HG03039 (cell line): ENCODE measurements around the gene ARSJ.
A peak's percentile ranks its signal among the peaks of the same experiment; 100 is the strongest.
"Not testable (repeated sequence)": the region's sequence is repeated elsewhere in the genome, so short reads cannot be mapped to it uniquely, and the experiment has no call there.

ENCODE experiments used
- ATAC-seq: cut with Tn5 transposase; IDR thresholded peaks from one replicate; pipeline ENCODE4 v1.9.1; 2021; ENCODE audit warnings: mild to moderate bottlenecking, moderate library complexity; ENCODE audit not compliant: unreplicated experiment

The ARSJ gene

DNA sequence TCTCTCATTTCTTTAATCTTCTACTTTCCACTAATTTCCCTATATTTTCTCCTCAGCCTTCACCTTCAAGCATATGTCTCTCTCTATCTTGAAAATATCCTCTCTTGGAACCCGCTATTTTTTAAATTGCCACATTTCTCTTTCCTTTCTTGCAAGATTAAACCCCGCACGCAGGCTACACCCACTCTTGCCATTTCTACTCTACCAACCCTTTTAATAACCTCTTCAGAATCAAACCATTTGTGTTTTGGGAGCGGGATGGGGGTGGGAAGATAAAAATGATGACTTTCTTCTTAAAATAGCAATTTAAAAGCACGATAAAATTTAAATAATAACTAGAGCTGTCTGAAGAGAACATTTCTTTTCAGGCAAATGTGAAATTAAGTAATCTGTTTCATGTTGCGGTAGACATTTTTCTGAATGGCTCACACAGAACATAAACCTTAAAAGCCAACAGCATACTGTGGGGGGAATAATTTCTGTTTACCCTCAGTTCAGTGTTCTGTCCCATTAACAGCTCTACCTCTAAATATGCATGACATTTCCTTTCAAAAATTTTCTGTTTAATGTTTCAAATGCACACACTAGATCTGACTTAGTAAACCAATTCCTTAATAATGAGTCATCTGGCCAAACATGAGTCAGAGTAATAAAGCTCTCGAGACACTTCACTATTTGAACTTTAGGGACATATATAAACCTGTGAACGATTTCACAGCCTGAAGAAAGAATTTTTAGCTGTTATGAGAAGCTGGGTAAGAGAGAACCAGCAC is 20.5 kb downstream of the ARSJ start:
- no peak for ATAC-seq

DNA sequence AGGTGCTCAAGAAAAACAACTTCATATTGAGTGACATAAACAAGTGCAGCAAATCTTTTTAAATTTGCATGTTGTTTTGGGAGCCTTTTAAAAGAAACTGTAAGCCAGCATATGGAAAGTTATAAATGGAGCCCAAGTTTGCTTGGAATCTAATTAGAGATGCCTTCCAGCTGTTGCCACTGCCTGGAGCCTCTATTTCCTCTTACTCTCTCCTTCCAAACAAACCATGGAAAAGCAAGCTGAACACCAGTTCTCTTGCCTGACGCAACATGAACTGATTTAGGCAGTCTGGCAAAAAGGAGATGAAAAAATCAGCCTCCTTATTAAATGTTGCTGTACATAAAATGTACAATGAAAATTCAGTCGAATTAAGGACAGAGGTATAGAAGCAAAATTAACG is 21.5 kb downstream of the ARSJ start:
- no peak for ATAC-seq

DNA sequence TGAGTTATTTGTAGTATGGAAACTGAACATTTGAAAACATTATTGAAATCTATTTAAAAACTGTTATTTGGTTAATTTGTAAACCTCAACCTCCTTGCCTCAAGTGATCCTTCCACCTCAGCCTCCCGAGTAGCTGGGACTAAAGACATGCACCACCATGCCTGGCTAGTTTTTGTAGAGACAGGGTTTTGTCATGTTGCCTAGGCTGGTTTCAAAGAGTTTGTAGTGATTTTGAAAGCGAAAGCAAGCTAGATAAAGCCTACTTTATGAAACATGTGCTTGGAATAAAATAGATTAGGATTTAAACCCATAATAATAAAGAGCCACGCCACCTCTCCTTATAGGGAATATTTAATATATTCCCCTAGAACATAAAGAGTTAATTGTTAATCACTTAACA is 23.5 kb downstream of the ARSJ start:
- ATAC-seq, result no peak

DNA sequence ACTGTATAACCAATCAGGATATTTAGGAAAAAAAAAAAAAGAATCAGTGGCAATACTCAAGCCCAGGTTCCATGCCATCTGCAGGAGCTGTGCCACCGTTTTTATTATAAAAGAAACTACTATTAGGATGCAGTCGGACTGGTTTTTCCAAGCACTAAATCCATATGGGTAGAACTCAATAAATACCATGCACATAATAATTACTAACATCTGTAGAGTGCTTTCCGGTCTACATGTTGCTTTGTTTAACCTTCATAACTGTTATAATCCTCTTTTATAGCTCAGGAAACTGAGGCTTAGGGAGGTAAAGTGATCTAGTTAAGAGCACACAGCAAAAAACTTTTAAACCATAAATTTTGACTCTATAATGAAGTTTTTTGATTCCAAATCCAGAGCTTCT is 24.0 kb downstream of the ARSJ start:
- no peak for ATAC-seq

DNA sequence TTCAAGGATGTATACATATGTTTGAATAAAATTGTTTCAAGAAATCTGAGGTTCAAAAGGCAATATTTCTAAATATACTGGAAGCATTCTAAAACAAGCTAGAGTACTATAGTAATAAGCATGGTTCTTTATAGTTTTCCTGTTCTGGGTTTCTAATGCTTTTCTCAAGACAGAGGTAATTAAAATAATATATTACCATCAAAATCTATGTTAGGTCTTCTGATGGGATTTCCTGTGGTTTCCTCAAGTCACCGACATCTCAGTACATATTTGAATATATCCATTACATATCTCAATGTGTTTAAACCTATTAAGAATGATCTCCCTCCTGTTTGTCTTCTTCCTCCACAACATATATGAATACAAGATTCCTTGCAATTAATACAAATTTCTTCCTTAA is 25.6 kb downstream of the ARSJ start:
- ATAC-seq, result no peak

DNA sequence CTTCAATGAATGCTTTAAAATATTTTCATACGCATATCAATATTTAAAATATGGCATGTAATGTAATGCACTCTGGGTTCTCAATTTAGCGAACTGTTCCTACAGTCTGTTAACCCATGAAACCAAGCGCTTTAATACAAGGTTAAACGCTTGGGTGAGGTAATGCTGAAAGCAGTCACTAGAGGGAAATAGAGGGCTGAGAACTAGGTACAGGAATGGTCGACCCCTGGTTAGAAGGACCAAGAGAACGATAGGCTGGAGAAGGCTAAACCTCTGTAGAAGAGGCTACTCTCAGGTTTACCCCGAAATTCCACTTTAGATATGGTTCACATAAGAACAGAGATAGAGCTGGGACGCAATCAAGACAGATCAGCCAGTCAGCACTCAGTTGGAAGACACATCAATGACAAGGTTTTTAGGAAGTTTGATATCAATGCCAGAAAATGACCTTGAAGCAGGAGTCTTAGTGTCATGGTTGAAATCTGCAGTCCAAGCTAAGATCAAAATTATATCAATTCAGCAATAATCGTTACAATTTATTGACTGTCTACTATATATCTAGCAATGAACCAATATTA is 26.9 kb downstream of the ARSJ start:
- ATAC-seq, result peak; percentile 90

DNA sequence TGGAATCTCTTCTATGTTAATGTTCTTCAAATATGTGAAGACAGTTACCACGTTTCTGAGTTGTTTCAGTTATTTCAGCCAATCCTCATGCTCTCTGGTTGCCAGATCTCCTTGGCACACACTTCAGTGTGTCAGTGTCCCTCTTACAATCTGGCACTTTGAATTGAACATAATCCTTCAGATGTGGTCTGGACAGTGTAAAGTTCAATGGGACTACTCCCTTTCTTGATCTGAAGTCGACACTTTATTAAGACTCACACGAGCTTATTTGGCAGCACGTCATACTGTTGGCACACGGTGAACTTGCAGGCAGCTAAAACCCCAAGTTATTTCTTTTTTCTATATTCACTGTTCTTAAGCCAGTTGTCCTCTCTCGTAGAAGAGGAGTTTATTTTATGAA is 28.2 kb downstream of the ARSJ start:
- no peak for ATAC-seq

DNA sequence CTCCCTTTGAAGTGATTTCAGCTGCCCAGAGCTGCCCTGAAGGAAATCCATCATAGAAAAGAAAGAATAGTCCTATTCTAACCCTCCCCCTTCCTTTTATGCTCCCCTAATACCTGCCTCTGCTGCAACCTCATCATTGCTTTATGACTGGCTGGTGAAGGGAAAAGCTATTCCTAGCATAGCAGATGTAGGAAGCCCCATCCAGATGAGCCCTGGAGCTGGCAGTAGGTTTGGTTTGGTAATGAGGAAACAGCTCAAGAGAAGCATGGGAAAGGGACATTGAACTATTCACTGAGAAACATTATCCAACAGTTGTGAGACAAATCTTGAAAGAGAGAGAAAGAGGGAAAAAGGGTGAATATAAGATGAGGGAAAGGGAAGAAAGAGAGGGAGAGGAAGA is 29.2 kb downstream of the ARSJ start:
- ATAC-seq, result no peak

DNA sequence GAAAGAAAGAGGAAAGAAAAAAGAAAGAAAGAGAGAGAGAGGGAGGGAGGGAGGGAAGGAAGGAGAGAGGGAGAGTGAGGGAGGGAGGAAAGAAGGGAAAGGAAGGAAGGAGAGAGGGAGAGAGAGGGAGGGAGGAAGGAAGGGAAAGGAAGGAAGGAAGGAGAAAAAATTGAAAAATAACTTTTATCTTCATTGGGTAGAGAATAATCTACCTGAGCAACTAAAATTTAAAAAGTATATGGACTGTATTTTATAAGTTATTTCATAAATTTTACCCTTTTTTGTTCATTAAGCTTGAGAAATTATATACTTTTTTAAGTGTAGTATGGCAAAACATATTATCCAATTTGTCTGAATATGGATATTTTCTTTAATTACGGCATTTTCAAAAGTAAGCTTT is 32.0 kb downstream of the ARSJ start:
- no peak for ATAC-seq

DNA sequence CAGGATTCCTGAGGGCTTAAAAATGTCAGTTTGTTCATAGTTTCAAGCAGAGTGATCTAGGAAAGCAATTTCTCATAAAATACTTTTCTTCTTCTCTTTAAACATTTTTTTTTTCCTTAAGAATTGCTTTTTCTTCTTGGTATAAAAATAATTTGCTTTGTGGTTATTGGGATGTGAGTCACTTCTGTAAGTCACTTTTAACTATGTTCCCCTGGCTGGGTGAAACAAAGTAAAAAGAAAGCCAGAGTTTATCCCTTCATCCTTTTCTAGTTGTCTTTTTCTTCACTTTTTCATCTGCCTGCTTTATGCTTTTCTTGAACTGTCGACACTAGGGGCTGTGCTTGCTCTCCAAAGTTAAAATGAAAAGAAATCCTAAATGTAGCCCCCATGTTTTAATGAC is 33.5 kb downstream of the ARSJ start:
- ATAC-seq, result no peak

DNA sequence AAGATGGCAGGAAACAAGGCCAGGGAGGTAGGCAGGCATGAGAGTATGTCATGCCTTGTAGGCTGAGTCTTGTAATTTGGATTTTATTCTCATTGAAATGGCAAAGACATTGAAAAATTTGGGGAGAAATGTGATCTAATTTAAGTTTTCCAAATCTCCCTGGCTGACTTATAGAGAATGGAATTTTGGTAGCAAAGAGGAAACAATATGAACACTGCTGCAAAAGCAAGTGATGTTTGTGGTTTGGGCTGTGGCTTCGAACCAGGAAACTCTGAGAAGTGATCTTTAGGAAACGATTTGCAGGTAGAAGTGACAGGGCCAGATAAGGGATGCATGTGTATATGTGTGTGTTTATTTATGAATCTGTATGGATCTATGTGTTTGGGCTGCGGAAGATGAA is 35.6 kb downstream of the ARSJ start:
- no peak for ATAC-seq

DNA sequence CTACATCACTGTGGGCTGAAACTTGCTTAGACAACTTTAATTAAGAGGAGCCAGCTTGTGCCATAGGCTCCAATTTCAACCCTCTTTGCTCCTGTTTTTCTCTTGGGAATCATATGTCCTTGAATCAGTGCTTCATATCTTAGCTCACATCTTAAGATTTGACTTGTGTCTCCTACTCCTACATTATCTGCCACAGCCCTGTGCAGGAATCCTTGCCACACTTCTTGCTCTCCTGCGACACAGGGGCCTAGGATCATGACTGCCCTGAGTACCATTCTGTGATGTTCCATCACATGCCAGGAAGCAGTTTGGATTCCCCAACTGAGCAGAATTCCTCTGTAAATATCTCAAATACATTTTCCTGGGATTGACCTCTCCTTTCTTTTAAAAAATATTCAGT is 36.4 kb downstream of the ARSJ start:
- no peak for ATAC-seq

DNA sequence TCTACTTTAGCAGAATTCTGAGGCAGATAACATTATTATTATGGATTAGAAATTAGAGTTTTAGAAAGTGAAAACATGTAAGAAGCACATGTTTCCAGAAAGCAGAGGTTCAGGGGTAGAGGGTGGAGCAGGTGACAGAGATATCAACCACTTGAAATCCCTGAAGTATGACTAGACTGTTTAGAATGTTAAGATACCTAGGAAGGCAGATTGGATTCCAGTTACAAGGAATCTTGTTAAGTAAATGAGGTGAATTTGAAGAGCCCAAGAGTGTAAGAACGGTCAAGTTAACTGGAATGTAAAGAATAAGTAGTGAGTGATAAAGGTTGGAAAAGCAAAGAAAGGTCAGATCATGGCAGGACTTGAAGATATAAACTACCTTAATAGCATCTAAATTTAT is 37.6 kb downstream of the ARSJ start:
- ATAC-seq, result no peak

DNA sequence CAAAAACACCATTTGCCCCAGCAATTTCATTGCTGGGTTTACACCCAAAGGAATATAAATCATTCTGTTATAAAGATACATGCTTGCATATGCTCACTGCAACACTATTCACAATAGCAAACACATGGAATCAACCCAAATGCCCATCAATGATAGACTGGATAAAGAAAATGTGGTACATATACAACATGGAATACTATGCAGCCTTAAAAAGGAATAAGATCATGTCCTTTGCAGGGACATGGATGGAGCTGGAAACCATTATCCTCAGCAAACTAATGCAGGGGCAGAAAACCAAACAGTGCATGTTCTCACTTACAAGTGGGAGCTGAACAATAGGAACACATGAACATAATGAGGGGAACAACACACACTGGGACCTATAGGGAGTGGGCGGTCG is 39.3 kb downstream of the ARSJ start:
- ATAC-seq, result not testable (repeated sequence)

DNA sequence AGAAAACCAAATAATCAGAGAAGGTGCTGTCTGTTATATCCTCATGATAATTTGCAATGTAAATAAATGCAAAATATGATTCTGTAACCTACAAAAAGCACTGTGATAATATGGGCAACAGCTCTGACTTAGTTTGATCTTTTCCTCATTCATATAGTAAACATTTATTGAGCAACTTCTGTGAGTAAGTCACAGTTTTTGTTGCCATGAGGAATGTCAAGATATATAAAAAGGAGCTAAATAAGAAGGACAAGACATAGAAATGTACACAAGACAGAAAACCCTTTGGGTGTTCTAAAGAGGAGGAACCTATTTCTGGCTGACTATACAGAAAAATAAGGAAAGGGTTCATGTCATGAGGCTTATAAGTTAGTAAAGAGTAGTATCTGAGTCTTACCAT is 44.3 kb downstream of the ARSJ start:
- ATAC-seq, result no peak

DNA sequence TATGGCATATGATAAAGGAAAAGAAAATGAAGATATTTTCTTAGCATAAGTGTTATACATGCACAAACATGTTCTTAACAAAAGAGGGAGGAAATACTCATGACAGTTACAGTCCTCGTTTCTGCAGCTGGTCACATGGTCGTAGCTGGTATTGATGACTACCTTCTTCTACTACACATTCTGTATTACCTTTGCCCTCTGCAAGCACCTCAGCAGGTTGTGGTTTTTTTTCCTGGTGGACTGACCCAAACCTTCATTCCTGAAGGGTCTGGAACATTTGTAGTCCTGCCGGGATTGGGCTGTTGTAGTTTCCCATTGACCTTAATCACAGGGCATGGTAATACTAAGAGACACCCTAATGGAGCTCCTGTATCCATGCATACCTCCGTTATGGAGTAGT is 54.7 kb downstream of the ARSJ start:
- not testable (repeated sequence) for ATAC-seq

DNA sequence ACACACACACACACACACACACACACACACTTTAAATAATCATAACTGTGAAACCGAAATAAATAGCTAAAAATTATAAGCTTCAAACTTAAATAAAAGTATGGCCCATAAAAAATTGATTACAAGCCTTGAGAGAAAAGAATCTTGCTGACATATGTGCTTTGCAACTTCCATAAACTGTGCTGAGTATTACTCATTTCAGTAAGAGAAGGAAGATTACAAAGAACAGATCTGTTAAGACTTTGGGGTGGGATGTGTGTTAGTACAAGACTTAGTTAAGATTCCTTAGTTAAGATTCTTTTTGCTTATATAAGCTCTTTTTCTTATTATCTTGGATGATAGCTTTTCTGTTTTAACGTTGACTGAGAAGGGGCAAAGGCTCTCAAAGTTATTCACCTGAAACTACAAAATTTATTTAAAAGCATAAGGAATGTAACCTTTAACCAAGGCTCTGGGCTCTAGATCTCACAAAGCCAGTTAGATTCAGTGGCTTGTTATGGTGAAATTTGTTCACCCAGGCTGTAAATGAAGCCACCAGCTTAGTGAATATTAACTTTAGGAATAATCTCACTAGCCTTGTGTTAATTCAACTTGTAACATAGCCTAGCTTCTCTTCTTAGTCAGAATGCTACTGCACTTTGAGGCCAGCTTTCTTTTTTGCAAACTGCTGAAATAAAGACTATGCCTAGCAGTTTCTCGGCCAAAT is 58.2 kb downstream of the ARSJ start:
- ATAC-seq, result no peak

DNA sequence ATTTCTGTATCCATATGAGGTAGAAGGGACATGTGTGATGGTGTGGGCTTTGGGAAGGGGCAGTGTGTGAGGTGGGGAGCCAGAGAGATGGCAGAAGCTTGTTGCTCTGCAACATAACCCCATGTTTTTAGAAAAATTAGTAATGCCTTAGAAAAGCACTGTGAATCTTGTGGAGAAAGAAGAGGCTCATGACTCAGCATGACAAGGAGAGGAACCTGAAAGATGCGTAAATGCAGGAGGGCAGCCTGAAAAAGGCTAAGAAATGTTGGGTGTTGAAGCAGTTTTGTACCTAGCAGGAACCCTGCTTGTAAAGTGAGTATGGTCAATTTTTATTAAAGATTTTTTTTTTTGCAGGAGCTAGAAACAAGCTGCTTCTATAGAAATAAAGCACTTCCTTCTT is 59.8 kb downstream of the ARSJ start:
- no peak for ATAC-seq

DNA sequence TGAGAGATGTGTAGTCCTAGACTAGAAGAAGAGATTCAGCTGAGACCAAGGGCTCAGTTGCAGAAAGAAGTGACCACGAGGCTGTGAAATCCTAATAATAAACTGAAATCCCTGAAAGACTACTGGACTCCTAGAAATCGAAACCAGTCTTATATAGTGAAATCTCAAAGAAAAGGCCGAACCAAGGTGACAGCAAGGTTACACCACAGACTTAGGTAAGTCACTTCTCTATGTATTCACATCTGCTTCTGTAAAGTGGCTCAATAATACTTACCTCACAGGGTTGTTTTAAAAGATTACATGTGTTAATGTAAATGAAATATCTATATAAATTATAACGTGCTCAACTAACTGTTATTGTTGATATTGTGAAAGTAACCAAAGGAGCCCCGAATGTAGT is 60.3 kb downstream of the ARSJ start:
- no peak for ATAC-seq

DNA sequence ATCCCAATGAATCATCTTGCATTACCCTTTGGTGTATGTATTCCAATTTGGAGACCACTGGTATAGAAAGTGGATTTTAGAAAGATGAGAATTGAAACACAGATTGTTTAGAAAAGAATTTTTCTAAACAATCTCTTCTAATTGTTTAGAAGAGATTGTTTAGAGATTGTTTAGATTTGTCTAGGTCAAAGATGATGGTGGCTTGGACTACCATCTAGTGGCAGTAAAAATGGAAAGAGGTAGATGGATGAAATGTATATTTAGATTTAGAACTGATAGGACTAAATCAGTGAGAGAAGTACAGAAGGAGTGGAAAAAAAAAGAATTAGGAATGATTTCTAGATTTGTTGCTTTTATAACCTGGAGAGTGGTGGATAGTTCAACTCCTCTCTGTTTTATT is 70.6 kb downstream of the ARSJ start:
- ATAC-seq, result no peak

DNA sequence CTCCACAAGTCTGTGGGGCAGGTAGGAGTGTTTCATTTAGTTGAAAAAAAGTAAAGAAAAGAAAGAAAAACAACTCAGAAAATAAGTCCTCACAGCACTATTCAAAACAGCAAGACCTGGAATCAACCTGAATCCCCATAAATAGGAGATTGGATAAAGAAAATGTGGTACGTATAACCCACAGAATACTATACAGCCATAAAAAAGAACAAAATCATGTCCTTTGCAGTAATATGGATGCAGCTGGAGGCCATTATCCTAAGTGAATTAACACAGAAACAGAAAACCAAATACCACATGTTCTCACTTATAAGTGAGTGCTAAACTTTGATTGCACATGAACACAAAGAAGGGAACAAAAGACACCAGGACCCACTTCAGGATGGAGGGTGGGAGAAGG is 71.9 kb downstream of the ARSJ start:
- ATAC-seq, result no peak

DNA sequence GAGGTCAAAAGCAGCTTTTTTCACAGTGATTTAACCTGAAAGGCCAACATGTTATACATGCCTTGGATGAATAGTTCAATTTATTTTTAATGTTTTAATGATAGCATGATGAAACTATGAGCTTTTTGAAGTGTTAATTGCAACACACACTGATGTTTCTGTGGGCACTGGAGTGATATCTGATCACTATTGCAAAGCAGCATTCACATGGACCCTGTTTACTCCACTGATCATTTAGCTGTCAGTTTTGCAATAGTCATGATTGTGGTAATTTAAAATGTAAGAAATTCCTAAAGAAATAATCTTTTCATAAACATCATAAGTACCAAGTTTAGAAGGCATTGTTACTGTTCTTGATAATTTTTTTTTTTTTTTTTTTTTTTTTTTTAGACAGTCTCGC is 74.1 kb downstream of the ARSJ start:
- no peak for ATAC-seq
